NCI-H774 (cell line): ENCODE measurements around the gene SERINC2.
"Not testable (repeated sequence)": the region's sequence is repeated elsewhere in the genome, so short reads cannot be mapped to it uniquely, and the experiment has no call there.

ENCODE experiments used
- DNase-seq: peaks from one replicate; lab custom pipeline; 2025; lab: John Stamatoyannopoulos, UW

The SERINC2 gene

DNA sequence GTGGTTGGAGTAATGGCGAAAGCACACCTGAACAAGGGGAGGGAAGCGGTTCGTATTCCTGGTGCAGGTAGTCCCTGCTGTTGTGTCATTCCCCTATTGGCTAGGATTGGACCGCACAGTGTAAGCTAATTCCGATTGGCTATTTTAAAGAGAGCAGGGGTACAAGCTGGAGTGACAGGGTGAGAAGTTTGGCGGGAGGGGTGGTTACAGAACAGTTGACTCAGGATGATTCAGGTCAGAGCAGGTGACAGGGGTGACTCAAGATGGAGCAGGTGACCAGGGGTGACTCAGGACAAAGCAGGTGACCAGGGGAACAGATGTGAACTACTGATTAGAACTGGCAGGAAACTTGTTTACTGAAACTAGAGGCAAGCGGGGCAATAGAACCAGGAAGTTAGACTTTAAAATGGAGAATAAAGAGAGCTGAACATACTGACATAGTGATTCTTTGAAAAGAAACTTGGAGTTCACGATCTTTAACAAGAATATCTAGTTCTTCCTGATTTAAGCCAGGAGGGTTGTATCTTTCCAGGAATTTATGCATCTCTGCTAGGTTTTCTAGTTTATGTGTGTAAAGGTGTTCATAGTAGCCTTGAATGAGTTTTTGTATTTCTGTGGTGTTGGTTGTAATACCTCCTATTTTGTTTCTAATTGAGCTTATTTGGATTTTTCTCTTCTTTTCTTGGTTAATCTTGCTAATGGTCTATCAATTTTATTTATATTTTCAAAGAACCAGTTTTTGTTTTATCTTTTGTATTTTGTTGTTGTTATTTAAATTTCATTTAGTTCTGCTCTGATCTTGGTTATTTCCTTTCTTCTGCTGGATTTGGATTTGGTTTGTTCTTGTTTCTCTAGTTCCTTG is 58.7 kb downstream of the SERINC2 start:
- DNase-seq, result peak; percentile 80

DNA sequence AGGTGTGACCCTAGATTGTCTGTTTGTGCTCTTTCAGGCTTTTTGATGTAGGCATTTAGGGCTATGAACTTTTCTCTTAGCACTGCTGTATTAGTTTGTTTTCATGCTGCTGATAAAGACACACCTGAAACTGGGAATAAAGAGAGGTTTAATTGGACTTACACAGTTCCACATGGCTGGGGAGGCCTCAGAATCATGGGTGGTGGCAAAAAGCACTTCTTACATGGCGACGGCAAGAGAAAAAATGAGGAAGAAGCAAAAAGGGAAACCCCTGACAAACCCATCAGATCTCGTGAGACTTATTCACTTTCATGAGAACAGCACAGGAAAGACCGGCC is 59.3 kb downstream of the SERINC2 start:
- DNase-seq, result not testable (repeated sequence)

DNA sequence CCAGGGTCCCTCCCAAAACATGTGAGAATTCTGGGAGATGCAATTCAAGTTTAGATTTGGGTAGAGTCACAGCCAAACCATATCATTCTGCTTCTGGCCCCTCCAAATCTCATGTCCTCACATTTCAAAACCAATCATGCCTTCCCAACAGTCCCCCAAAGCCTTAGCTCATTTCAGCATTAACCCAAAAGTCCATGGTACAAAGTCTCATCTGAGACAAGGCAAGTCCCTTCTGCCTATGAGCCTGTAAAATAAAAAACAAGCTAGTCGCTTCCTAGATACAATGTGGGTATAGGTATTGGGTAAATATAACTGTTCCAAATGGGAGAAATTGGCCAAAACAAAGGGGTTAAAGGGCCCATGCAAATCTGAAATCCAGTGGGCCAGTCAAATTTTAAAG is 59.7 kb downstream of the SERINC2 start:
- not testable (repeated sequence) for DNase-seq

DNA sequence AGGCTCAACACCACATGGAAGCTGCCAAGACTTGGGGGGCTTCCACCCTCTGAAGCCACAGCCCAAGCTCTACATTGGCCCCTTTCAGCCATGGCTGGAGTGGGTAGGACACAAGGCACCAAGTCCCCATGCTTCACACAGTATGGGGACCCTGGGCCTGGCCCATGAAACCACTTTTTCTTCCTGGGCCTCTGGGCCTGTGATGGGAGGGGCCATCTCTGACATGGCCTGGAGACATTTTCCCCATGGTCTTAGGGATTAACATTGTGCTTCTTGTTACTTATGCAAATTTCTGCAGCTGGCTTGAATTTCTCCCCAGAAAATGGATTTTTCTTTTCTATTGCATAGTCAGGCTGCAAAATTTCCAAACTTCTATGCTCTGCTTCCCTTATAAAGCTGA is 60.5 kb downstream of the SERINC2 start:
- not testable (repeated sequence) for DNase-seq

DNA sequence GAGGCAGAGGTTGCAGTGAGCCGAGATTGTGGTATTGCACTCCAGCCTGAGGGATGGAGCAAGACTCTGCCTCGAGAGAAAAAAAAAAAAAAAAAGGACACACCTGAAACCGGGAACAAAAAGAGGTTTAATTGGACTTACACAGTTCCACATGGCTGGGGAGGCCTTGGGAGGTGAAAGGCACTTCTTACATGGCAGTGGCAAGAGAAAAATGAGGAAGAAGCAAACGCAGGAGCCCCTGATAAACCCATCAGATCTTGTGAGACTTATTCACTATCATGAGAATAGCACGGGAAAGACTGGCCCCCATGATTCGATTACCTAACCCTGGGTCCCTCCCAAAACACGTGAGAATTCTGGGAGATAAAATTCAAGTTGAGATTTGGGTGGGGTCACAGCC is 61.6 kb downstream of the SERINC2 start:
- not testable (repeated sequence) for DNase-seq

DNA sequence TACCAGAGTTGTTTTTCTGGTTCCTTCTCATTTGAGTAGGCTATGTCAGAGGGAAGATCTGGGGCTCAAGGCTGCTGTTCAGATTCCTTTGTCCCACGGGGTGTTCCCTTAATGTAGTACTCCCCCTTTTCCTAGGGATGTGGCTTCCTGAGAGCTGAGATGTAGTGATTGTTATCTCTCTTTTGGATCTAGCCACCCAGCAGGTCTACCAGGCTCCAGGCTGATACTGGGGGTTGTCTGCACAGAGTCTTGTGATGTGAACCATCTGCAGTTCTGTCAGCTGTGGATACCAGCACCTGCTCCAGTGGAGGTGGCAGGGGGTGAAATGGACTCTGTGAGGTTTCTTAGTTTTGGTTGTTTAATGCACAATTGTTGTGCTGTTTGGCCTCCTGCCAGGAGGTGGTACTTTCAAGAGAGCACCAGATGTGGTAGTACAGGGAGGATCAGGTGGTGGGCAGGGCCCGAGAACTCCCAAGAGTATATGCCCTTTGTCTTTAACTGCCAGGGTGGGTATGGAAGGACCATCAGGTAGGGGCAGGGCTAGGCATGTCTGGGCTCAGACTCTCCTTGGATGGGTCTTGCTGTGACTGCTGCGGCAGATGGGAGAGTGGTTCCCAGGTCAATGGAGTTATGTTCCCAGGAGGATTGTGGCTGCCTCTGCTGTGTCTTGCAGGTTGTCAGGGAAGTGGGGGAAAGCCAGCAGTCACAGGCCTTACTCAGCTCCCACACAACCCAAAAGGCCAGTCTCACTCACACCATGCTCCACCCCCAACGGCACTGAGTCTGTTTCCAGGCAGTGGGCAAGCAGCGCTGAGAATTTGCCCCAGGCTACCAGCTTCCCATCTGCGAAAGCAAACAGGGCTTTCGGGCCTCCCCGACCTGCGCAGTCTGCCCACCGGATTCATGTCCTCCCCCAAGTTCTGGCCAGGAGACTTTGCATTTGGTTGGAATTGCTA is 64.2 kb downstream of the SERINC2 start:
- DNase-seq, result peak; percentile 65

DNA sequence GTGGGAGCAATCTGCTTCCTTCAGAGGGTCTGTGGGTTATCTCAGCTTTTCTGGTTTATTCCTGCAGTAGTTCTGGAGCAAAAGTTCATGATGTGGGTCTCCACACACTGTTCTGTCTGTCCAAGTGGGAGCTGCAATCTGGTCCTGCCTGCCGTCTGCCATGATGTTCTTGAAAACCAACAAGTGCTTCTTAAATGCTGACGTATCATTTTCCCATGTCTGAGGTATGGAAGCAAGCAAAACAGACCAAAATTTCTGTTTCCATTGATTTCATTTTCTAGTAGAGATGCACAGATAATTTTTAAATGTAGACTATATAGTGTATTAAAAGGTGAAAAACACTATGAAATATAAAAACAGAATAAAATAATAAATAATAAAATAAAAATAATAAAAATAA is 65.2 kb downstream of the SERINC2 start:
- no peak for DNase-seq

DNA sequence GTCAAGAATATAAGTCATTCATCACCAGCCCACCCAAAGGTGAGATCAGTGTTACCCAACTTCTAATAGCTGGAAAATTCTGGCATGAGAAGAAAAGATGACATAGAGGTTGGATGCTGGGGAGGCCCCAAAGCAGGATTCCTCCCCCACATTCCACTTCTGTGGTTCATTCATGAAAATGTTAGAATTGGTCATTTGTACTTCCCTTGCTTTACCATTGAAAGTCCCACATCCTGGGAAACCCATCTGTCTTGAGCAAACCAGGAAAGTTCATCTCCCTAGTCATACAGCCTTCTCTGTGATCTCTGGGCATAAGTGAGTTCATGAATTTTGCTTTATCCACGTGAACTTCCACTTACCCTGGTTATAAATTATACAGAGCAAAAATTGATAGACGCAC is 66.8 kb downstream of the SERINC2 start:
- no peak for DNase-seq

DNA sequence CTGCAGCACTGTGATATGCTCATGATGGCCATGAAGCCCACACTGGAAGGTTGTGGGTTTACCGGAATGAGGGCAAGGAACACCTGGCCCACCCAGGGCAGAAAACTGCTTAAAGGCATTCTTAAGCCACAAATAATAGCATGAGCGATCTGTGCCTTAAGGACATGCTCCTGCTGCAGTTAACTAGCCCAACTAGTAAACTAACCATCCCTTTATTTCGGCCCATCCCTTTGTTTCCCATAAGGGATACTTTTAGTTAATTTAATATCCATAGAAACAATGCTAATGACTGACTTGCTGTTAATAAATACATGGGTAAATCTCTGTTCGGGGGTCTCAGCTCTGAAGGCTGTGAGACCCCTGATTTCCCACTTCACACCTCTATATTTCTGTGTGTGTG is 67.4 kb downstream of the SERINC2 start:
- not testable (repeated sequence) for DNase-seq

DNA sequence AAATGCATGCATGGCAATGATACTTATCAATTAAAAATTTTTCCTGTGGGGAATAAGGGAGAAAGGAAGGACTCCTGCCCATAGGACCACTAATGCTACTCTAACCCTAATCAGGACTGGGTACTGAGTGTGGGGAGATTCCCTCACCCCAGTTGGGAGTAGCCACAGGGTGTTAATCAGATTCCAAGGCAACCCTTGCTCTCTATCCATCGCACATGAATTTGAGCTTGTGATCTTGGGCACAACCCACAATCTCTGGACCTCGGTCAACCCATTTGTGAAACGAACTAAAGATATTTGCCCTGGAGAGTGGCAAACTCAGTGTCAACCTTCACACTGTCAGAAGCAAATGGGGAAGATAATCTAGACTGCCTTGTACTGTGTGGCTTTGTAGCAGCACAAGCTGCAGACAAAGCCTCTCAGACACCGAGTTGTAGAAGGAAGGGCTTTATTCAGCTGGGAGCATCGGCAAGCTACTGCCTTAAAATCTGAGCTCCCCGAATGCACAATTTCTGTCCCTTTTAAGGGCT is 69.5 kb downstream of the SERINC2 start:
- no peak for DNase-seq

DNA sequence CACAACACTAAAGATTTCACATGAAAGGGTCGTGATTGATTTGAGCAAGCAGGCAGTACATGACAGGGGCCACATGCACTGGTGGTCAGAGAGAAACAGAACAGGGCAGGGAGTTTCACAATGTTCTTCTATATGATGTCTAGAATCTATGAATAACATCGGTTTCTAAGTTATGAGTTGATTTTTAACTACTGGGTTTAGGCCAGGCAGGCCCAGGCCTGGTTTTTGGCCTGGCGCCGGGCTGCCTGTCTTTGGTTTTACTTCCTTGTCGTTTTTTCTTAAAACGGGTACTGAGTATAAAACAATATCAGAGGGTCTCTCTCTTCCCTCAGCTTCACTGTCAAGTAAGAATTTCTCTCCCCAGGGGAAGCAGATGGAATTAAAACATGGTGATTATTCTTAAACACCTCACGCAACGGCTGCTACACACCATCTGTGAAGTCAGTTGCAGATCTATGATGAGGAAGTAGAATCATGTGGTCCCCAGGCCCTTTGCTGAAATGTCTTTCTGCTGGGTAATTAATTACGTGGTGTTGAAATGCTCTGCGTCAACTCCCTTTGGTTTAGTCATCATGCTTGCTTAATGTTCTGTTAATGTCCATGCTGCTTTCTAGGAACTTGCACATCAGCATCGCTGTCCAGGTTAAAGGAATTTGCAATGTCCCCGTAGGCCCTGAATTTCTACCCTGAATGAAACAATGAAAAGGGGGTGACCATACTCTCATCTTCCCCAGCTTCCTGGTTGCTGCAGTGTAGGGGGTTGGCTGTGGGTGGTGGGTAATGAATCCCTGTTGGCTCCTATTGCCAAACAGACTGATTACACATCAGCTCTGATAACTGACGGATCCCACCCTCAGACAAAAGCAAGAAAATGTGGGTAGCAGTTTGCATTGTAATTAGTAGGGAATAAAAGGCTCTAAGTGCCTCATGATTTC is 70.3 kb downstream of the SERINC2 start:
- peak; percentile 77 for DNase-seq
